Measurements from ENCODE around the gene SMYD3. TPM values are rescaled to one million over a fixed set of nuclear protein-coding genes. Genes with fewer than 3 reads are reported as not detected.

SMYD3 gene
- total RNA-seq, 1 experiment from 2014 or later: 29.6 TPM

DNA sequence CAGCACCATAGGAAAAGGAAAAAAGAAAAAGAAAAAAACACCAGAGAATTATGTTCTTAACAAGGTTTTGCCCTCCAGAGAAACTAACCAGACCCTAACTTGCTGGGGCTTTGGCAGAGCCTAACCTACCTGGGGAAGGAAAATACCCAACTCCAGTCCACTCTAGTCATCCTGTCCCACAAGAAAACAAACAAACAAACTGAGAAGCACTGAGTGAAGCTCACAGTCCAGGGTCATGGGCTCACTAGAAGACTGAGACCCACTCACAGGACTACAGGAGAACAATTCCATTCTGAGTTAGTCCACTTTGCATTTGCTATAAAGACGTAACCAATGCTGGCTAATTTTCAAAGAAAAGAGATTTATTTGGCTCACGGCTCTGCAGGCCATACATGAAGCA lies 543.4 kb downstream of the SMYD3 start:
- TF ChIP-seq, protein P1, sequence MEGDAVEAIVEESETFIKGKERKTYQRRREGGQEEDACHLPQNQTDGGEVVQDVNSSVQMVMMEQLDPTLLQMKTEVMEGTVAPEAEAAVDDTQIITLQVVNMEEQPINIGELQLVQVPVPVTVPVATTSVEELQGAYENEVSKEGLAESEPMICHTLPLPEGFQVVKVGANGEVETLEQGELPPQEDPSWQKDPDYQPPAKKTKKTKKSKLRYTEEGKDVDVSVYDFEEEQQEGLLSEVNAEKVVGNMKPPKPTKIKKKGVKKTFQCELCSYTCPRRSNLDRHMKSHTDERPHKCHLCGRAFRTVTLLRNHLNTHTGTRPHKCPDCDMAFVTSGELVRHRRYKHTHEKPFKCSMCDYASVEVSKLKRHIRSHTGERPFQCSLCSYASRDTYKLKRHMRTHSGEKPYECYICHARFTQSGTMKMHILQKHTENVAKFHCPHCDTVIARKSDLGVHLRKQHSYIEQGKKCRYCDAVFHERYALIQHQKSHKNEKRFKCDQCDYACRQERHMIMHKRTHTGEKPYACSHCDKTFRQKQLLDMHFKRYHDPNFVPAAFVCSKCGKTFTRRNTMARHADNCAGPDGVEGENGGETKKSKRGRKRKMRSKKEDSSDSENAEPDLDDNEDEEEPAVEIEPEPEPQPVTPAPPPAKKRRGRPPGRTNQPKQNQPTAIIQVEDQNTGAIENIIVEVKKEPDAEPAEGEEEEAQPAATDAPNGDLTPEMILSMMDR (conservative IDR thresholded peaks at IDR 0.05): no peak
- no peak for TF ChIP-seq EZH2 (IDR thresholded peaks at IDR 0.05; ENCODE audit: low read depth)

DNA sequence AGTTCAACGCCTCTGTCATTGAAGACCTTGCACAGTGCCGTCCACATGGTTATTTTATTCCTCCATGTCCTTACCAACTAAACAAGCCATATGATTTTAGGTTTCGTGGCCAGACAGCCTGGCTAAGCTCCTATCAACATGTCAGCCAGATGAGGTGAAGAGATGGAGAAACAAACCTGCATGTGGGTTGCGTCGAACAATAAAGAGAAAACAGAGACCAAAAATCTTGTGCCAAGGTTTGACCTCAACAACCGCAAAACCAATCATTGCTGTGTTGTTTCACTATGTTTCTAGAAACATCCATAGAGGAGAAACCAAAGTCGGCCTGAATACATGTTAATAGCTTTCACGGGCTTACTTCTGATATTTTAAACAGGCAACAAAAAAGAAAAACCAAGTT lies 544.6 kb downstream of the SMYD3 start:
- Histone ChIP-seq H2AFZ (no peak overlapping the region), H3K79me2 (ENCODE audit: low read depth) (no peaks in the 10 kb centered on the region), H3K27me3 (ENCODE audit: insufficient read depth, low read depth) (no peaks in the 10 kb centered on the region), H3K4me1 (replicated peaks; ENCODE audit: insufficient read depth) (no peaks in the 10 kb centered on the region), H3K27ac (no peak overlapping the region), H3K36me3 (ENCODE audit: low read depth) (no peaks in the 10 kb centered on the region), H3F3A (ENCODE audit: insufficient read depth, low read depth) (no peaks in the 10 kb centered on the region), H4K20me1 (ENCODE audit: insufficient read depth) (no peaks in the 10 kb centered on the region), H3K9me2 (ENCODE audit: insufficient read depth) (no peaks in the 10 kb centered on the region), H3K4me2 (no peak overlapping the region), H3K9me3 (ENCODE audit: insufficient read depth, low read depth) (no peaks in the 10 kb centered on the region), H3K4me3 (no peak overlapping the region)
- CTCF ChIA-PET: no interaction called here
- TF ChIP-seq, protein P1 (conservative IDR thresholded peaks at IDR 0.05): no peak
- no peak for TF ChIP-seq EZH2 (IDR thresholded peaks at IDR 0.05; ENCODE audit: low read depth)
- no TSS peak for BruUV-seq (replicated peaks)
- intact Hi-C loops (cut with micrococcal nuclease; ENCODE audit: unreplicated experiment): no loop called here
- DNase-seq: no peak
- POLR2A ChIA-PET (ENCODE audit: unreplicated experiment): no interaction called here

More for the DNA sequence above, 543.4 kb downstream of the SMYD3 start:
- Histone ChIP-seq H3K9me2 (ENCODE audit: insufficient read depth) (no peaks in the 10 kb centered on the region), H3K9me3 (ENCODE audit: insufficient read depth, low read depth) (no peaks in the 10 kb centered on the region), H3K4me3 (no peak overlapping the region), H4K20me1 (ENCODE audit: insufficient read depth) (no peaks in the 10 kb centered on the region), H3K27ac (no peak overlapping the region), H3K4me1 (replicated peaks; ENCODE audit: insufficient read depth) (no peaks in the 10 kb centered on the region), H3K36me3 (ENCODE audit: low read depth) (no peaks in the 10 kb centered on the region), H2AFZ (no peak overlapping the region), H3K4me2 (no peak overlapping the region), H3F3A (ENCODE audit: insufficient read depth, low read depth) (no peaks in the 10 kb centered on the region), H3K27me3 (ENCODE audit: insufficient read depth, low read depth) (no peaks in the 10 kb centered on the region), H3K79me2 (ENCODE audit: low read depth) (no peaks in the 10 kb centered on the region)
- no TSS peak for BruUV-seq (replicated peaks)
- intact Hi-C loops (cut with micrococcal nuclease; ENCODE audit: unreplicated experiment): no loop called here
- ChIA-PET CTCF (no interaction called here), POLR2A (ENCODE audit: unreplicated experiment) (no interaction called here)
- no peak for DNase-seq

DNA sequence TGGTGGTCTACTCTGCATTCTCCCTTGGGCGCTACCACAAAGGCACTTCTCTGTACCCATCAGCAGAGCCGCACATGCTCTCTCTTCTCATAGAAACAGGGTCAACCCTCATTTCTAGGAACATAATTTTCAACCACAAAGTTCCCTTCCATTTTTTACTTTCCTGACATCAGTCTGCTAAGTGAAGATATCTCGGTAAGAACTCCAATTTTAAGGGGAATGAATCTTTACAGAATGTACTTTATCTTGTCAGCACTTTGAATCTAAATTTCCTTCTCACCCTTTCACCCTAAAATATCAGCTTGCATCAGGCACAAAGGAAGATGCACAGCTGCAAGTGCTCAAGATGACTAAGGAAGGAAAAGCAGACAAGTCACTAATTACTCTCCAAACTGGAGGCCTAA lies 545.9 kb downstream of the SMYD3 start:
- Histone ChIP-seq H2AFZ (no peak overlapping the region), H3K36me3 (ENCODE audit: low read depth) (no peaks in the 10 kb centered on the region), H4K20me1 (ENCODE audit: insufficient read depth) (no peaks in the 10 kb centered on the region), H3K4me3 (no peak overlapping the region), H3K4me1 (replicated peaks; ENCODE audit: insufficient read depth) (no peaks in the 10 kb centered on the region), H3K79me2 (ENCODE audit: low read depth) (no peaks in the 10 kb centered on the region), H3K27me3 (ENCODE audit: insufficient read depth, low read depth) (no peaks in the 10 kb centered on the region), H3K9me3 (ENCODE audit: insufficient read depth, low read depth) (no peaks in the 10 kb centered on the region), H3K4me2 (no peak overlapping the region), H3K27ac (no peak overlapping the region), H3F3A (ENCODE audit: insufficient read depth, low read depth) (no peaks in the 10 kb centered on the region), H3K9me2 (ENCODE audit: insufficient read depth) (no peaks in the 10 kb centered on the region)
- no TSS peak for BruUV-seq (replicated peaks)
- CTCF ChIA-PET: no interaction called here
- DNase-seq: no peak
- POLR2A ChIA-PET (ENCODE audit: unreplicated experiment): no interaction called here
- TF ChIP-seq, protein P1 (conservative IDR thresholded peaks at IDR 0.05): no peak
- no peak for TF ChIP-seq EZH2 (IDR thresholded peaks at IDR 0.05; ENCODE audit: low read depth)
- intact Hi-C loops (cut with micrococcal nuclease; ENCODE audit: unreplicated experiment): no loop called here
